Adrenal gland (tissue), 12 donors: ENCODE results near the gene SDK1. TPM values are rescaled to one million over a fixed set of nuclear protein-coding genes. Genes with fewer than 3 reads are reported as not detected.

Experiments used
- DNase-seq, 7 donors: peaks; one replicate each; pipeline ENCODE4 v3.0.0-alpha.2; 2019 to 2020
- H3K27ac ChIP-seq, 5 donors: fragments of 200-600 bp; sonication (generic) in 4 of 5; 1 replicate in 3 of 5; 2 replicates in 2 of 5; pipeline versions ENCODE4 v1.5.1 to v1.8.0; 2016 to 2020; ENCODE audit warnings: mild to moderate bottlenecking in 1 of 5
- H3K27me3 ChIP-seq: fragments of 200-600 bp; 2 replicates; pipeline ENCODE4 v1.8.0; 2021
- H3K36me3 ChIP-seq, 2 donors: fragments of 200-600 bp; replicated peaks in 1 of 2; 1 replicate in 1 of 2; 2 replicates in 1 of 2; pipeline versions ENCODE4 v1.5.1 to v1.8.0; 2018 to 2022
- H3K4me1 ChIP-seq, 2 donors: fragments of 200-600 bp; replicated peaks in 1 of 2; 1 replicate in 1 of 2; 2 replicates in 1 of 2; pipeline versions ENCODE4 v1.5.1 to v1.8.0; 2018 to 2021
- H3K4me3 ChIP-seq, 4 donors: fragments of 200-600 bp; sonication (generic) in 3 of 4; one replicate each; pipeline ENCODE4 v1.5.1; 2016 to 2018
- H3K9me3 ChIP-seq, 3 donors: fragments of 200-600 bp; sonication (generic) in 1 of 3; replicated peaks in 1 of 3; 1 replicate in 2 of 3; 2 replicates in 1 of 3; pipeline versions ENCODE4 v1.5.1 to v1.8.0; 2016 to 2021
- POLR2A ChIP-seq, 2 donors: fragments of 450-650 bp; IDR thresholded peaks; one replicate each; pipeline ENCODE4 v1.6.1; 2017; ENCODE audit warnings: antibody characterized with exemption in 2 of 2, mild to moderate bottlenecking in 2 of 2, moderate library complexity in 1 of 2
- WGBS, 4 donors: extraction: QIAGEN DNeasy Blood & Tissue Kit in 2 of 4; methylation state at CpG; one replicate each; pipeline versions ENCODE4 v1.1.5 to v1.1.7; 2013 to 2017; 5-methylcytosine and 5-hydroxymethylcytosine counted together
- intact Hi-C, 2 donors: fragments of 100-400 bp; cut with DNase I; formaldehyde crosslinking; loops; one replicate each; pipeline versions ENCODE4 v1.14.1 to v1.15.0; 2022 to 2023
- polyA plus RNA-seq, 3 donors: library from polyadenylated mRNA; stranded (reverse); fragments of 200-250 nt in 2 of 3; fragments of 350-450 nt in 1 of 3; fragmentation: Illumina TruSeq in 1 of 3; extraction: RNeasy Lipid Tissue Mini Kit (QIAGEN cat#74804) in 1 of 3; gene quantifications; one replicate each; pipeline ENCODE4 v1.2.3, GENCODE V29; 2013 to 2014
- total RNA-seq, 9 donors: library from RNA; depleted of rRNA in 4 of 9; stranded (reverse); fragments of >200 nt in 4 of 9; fragments of 120-200 nt in 1 of 9; fragmentation: NEBNext Ultra II Directional in 1 of 9; extraction: Animal tissue kit (Norgen Biotek cat#: 25700) in 1 of 9; gene quantifications; one replicate each; pipeline versions ENCODE4 v1.1.0 to v1.2.4, GENCODE V29; 2013 to 2023
- TF ChIP-seq, protein P1 (sequence below), 6 experiments: fragments of 450-650 bp in 4 of 6; fragments of 200-600 bp in 2 of 6; sonication (generic) in 1 of 6; IDR thresholded peaks; 1 replicate in 5 of 6; 2 replicates in 1 of 6; pipeline versions ENCODE4 v1.5.1 to v1.8.0; 2016 to 2021; ENCODE audit warnings: antibody characterized with exemption in 6 of 6, mild to moderate bottlenecking in 2 of 6, moderate library complexity in 1 of 6
- donor health status: healthy with polysubstance abuse.
- donor health status: Bipolar disorder and iron deficiency.
- donor health status: DM: yes; HTN: yes; CAD: no.
- donor health status: DM: no; HTN: no; CAD: no.
- donor health status: DM: no; HTN: no; CAD: no.
- donor health status: DM: yes; HTN: yes; CAD: no.

SDK1 gene
- total and polyA plus RNA-seq, 12 donors = 0.50 to 3.6 (median 1.5) TPM

- Histone ChIP-seq H3K4me1 (no peaks in the 10 kb centered on the region), H3K27ac (no peak overlapping the region), H3K27me3 (no peaks in the 10 kb centered on the region), H3K36me3 (no peaks in the 10 kb centered on the region), H3K4me3 (no peak overlapping the region), H3K9me3 (no peaks in the 10 kb centered on the region)
- 92 to 98% (median 94%) methylated on average over 6 of the region's 6 CpGs for WGBS, 4 donors
- TF ChIP-seq, protein P1, sequence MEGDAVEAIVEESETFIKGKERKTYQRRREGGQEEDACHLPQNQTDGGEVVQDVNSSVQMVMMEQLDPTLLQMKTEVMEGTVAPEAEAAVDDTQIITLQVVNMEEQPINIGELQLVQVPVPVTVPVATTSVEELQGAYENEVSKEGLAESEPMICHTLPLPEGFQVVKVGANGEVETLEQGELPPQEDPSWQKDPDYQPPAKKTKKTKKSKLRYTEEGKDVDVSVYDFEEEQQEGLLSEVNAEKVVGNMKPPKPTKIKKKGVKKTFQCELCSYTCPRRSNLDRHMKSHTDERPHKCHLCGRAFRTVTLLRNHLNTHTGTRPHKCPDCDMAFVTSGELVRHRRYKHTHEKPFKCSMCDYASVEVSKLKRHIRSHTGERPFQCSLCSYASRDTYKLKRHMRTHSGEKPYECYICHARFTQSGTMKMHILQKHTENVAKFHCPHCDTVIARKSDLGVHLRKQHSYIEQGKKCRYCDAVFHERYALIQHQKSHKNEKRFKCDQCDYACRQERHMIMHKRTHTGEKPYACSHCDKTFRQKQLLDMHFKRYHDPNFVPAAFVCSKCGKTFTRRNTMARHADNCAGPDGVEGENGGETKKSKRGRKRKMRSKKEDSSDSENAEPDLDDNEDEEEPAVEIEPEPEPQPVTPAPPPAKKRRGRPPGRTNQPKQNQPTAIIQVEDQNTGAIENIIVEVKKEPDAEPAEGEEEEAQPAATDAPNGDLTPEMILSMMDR (IDR thresholded peaks at IDR 0.05) = no peak
- TF ChIP-seq POLR2A (IDR thresholded peaks at IDR 0.05) = no peak
- intact Hi-C loops = no loop called here
- DNase-seq = no peak
Measured at GRCh38 chr7:4185136-4185535, 884.1 kb downstream of the SDK1 start.

- 66 to 76% (median 75%) methylated on average over 11 to 15 of the region's 15 CpGs for WGBS, 4 donors
- TF ChIP-seq POLR2A (IDR thresholded peaks at IDR 0.05) = no peak
- TF ChIP-seq, protein P1 (IDR thresholded peaks at IDR 0.05) = no peak
- intact Hi-C loops = no loop called here
- H3K4me3 ChIP-seq = no peak overlapping the region
- H3K27me3 ChIP-seq = no peaks in the 10 kb centered on the region
- no peaks in the 10 kb centered on the region for H3K9me3 ChIP-seq
- H3K27ac ChIP-seq = no peak overlapping the region
- H3K4me1 ChIP-seq = no peaks in the 10 kb centered on the region
- no peaks in the 10 kb centered on the region for H3K36me3 ChIP-seq
- no peak for DNase-seq
Measured at GRCh38 chr7:4185721-4186512, 884.9 kb downstream of the SDK1 start.

DNA sequence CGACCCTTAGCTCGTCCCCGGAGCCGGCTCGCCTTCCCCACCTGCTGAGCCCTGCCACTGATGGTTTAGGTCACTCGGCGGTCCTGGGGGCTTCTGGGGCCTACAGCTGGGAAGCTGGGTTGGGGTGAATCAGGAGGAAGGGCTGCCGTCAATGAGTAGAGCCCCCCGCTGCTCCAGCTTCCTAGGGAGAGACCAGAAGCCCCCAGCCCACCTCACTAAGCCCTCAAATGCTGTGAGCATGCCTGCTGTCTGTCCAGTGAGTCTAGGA is 885.4 kb downstream of the SDK1 start:
- H3K27ac ChIP-seq = no peak overlapping the region
- no peaks in the 10 kb centered on the region for H3K36me3 ChIP-seq
- WGBS, 4 donors = 86 to 93% (median 91%) methylated on average over 9 of the region's 9 CpGs
- no peaks in the 10 kb centered on the region for H3K4me1 ChIP-seq
- no peak overlapping the region for H3K4me3 ChIP-seq
- no peak for DNase-seq
- TF ChIP-seq, protein P1 (IDR thresholded peaks at IDR 0.05) = no peak
- TF ChIP-seq POLR2A (IDR thresholded peaks at IDR 0.05) = no peak
- no peaks in the 10 kb centered on the region for H3K27me3 ChIP-seq
- intact Hi-C loops = no loop called here
- H3K9me3 ChIP-seq = no peaks in the 10 kb centered on the region

GRCh38 chr7:4188651-4189050 is 887.6 kb downstream of the SDK1 start:
- intact Hi-C loops = no loop called here
- DNase-seq = no peak
- Histone ChIP-seq H3K27me3 (no peaks in the 10 kb centered on the region), H3K36me3 (no peaks in the 10 kb centered on the region), H3K4me3 (no peak overlapping the region), H3K9me3 (no peaks in the 10 kb centered on the region), H3K4me1 (no peaks in the 10 kb centered on the region), H3K27ac (no peak overlapping the region)
- WGBS, 4 donors = 66 to 83% (median 79%) methylated on average over 3 of the region's 3 CpGs
- TF ChIP-seq, protein P1 (IDR thresholded peaks at IDR 0.05) = no peak
- TF ChIP-seq POLR2A (IDR thresholded peaks at IDR 0.05) = no peak
